Suprapubic skin (tissue), 4 donors: Measurements from ENCODE around the gene AGPAT4.

Experiments
- CTCF ChIP-seq, 2 donors: fragments of 200-600 bp in 1 of 2; fragments of 450-650 bp in 1 of 2; sonication (generic) in 1 of 2; IDR thresholded peaks; one replicate each; pipeline ENCODE4 v1.5.1; 2016 to 2019; ENCODE audit warnings: antibody characterized with exemption in 2 of 2, mild to moderate bottlenecking in 1 of 2, moderate library complexity in 1 of 2
- EP300 ChIP-seq: sonication (generic); formaldehyde crosslinking; IDR thresholded peaks from one replicate; pipeline ENCODE4 v1.6.1; 2017; ENCODE audit warnings: antibody characterized with exemption
- POLR2A ChIP-seq, 2 donors: fragments of 450-650 bp; IDR thresholded peaks; one replicate each; pipeline ENCODE4 v1.6.1; 2017; ENCODE audit warnings: antibody characterized with exemption in 2 of 2, mild to moderate bottlenecking in 2 of 2, moderate library complexity in 2 of 2
- POLR2AphosphoS5 ChIP-seq, 3 donors: sonication (generic); formaldehyde crosslinking; IDR thresholded peaks; one replicate each; pipeline ENCODE4 v1.6.1; 2017; ENCODE audit warnings: antibody characterized with exemption in 3 of 3

DNA sequence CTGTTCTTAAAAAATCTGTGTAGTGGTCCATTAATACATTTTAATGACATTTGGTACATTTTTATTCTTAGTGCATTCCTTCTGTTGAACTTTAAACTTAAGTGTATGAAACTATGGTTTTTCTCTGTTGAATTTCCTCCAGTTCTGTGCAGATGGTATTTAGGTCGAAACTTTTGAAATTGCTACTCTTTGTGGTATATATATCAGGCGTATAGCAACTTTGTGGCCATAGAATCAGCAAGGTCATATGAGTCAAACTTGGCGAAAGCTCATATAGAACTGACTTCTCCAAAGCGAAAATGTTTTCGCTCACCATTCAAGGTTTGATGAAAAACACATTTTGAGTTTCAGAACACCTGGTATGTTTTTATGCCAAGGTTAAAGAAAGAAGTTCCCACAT is 188.6 kb downstream of the AGPAT4 start:
- TF ChIP-seq POLR2AphosphoS5 (IDR thresholded peaks at IDR 0.05) (no peak), POLR2A (IDR thresholded peaks at IDR 0.05) (no peak), CTCF (IDR thresholded peaks at IDR 0.05) (no peak), EP300 (no peak)
